Astrocyte (in vitro differentiated cells and primary cell): ENCODE data around the gene IL16. TPM values are rescaled to one million over a fixed set of nuclear protein-coding genes. Genes with fewer than 3 reads are reported as not detected.

ENCODE experiments used
- DNase-seq: peaks from one replicate; pipeline ENCODE4 v3.0.0-alpha.2; 2010; ENCODE audit warnings: low read depth
- FAIRE-seq: peaks from 2 replicates; lab custom pipeline; 2011; peaks lifted over from hg19 to GRCh38; lab: Jason Lieb, UNC
- H2AFZ ChIP-seq: 2 replicates; pipeline ENCODE4 v1.6.0; 2012; ENCODE audit warnings: low read depth, low read length, inconsistent platforms
- H3K27ac ChIP-seq: 2 replicates; pipeline ENCODE4 v1.5.1; 2011; ENCODE audit warnings: low read depth, low read length, inconsistent platforms
- H3K27me3 ChIP-seq: 2 replicates; pipeline ENCODE4 v1.6.0; 2011; ENCODE audit warnings: low read length, inconsistent platforms; ENCODE audit not compliant: insufficient read depth
- H3K36me3 ChIP-seq: 2 replicates; pipeline ENCODE4 v1.5.1; 2011; ENCODE audit warnings: low read length, inconsistent platforms; ENCODE audit not compliant: insufficient read depth
- H3K4me1 ChIP-seq: 2 replicates; pipeline ENCODE4 v1.5.1; 2011; ENCODE audit warnings: low read length, inconsistent platforms; ENCODE audit not compliant: insufficient read depth
- H3K4me2 ChIP-seq: 2 replicates; pipeline ENCODE4 v1.6.0; 2012; ENCODE audit warnings: low read length, inconsistent platforms
- H3K4me3 ChIP-seq: 2 replicates; pipeline ENCODE4 v1.5.1; 2011; ENCODE audit warnings: low read depth, mild to moderate bottlenecking, low read length, inconsistent platforms; ENCODE audit not compliant: insufficient read depth
- H3K79me2 ChIP-seq: 2 replicates; pipeline ENCODE4 v1.6.0; 2012; ENCODE audit warnings: mild to moderate bottlenecking, low read length, inconsistent platforms; ENCODE audit not compliant: insufficient read depth
- H3K9ac ChIP-seq: 2 replicates; pipeline ENCODE4 v1.6.0; 2012; ENCODE audit warnings: mild to moderate bottlenecking, low read length, inconsistent platforms
- H3K9me3 ChIP-seq: 2 replicates; pipeline ENCODE4 v1.5.1; 2012; ENCODE audit warnings: low read depth, mild to moderate bottlenecking, low read length, inconsistent platforms; ENCODE audit not compliant: insufficient read depth
- H4K20me1 ChIP-seq: 2 replicates; pipeline ENCODE4 v1.6.0; 2012; ENCODE audit warnings: low read length, inconsistent platforms; ENCODE audit not compliant: insufficient read depth
- H3K27ac Mint-ChIP-seq: one replicate; pipeline ENCODE4 v1.8.0; 2021; ENCODE audit warnings: mild to moderate bottlenecking, mixed read lengths; ENCODE audit not compliant: unreplicated experiment
- H3K27me3 Mint-ChIP-seq: one replicate; pipeline ENCODE4 v1.8.0; 2021; ENCODE audit warnings: low read depth, mixed read lengths; ENCODE audit not compliant: unreplicated experiment
- H3K36me3 Mint-ChIP-seq: one replicate; pipeline ENCODE4 v1.8.0; 2021; ENCODE audit warnings: low read depth, mixed read lengths; ENCODE audit not compliant: unreplicated experiment
- H3K4me1 Mint-ChIP-seq: one replicate; pipeline ENCODE4 v1.8.0; 2021; ENCODE audit warnings: low read depth, mixed read lengths; ENCODE audit not compliant: unreplicated experiment
- H3K4me3 Mint-ChIP-seq: one replicate; pipeline ENCODE4 v1.8.0; 2021; ENCODE audit warnings: mild to moderate bottlenecking, moderate library complexity, mixed read lengths; ENCODE audit not compliant: unreplicated experiment
- H3K9me3 Mint-ChIP-seq: one replicate; pipeline ENCODE4 v1.8.0; 2021; ENCODE audit warnings: mild to moderate bottlenecking, mixed read lengths; ENCODE audit not compliant: unreplicated experiment
- CTCF ChIP-seq: IDR thresholded peaks from 2 replicates; pipeline ENCODE4 v1.5.1; 2011; ENCODE audit warnings: low read depth, mild to moderate bottlenecking, inconsistent platforms, low read length, moderate library complexity; ENCODE audit not compliant: insufficient read depth
- EZH2 ChIP-seq: IDR thresholded peaks from 2 replicates; pipeline ENCODE4 v1.6.1; 2012; ENCODE audit warnings: mild to moderate bottlenecking, low read length, inconsistent platforms; ENCODE audit not compliant: insufficient read depth
- total RNA-seq: library from RNA; stranded (reverse); gene quantifications from 2 replicates; pipeline ENCODE4 v1.2.1, GENCODE V29; 2021

IL16 gene
- total RNA-seq, 1 donor from 2014 or later: 0.36 TPM

- Mint-ChIP-seq H3K4me1 (peaks cover 22% of the 10 kb centered on the region), H3K36me3 (no peaks in the 10 kb centered on the region), H3K9me3 (no peaks in the 10 kb centered on the region), H3K27me3 (peaks cover 5% of the 10 kb centered on the region), H3K27ac (peak overlapping the region; percentile 55), H3K4me3 (no peak overlapping the region)
- TF ChIP-seq EZH2 (no peak), CTCF (no peak)
- FAIRE-seq: no peak
- DNase-seq: no peak
- no peak overlapping the region for H3K4me2 ChIP-seq
- H3K4me1 ChIP-seq: no peaks in the 10 kb centered on the region
- no peaks in the 10 kb centered on the region for H3K79me2 ChIP-seq
- H3K9me3 ChIP-seq: no peaks in the 10 kb centered on the region
- H3K27ac ChIP-seq: no peak overlapping the region
- no peak overlapping the region for H2AFZ ChIP-seq
- no peak overlapping the region for H3K9ac ChIP-seq
- H3K27me3 ChIP-seq: peaks cover 5% of the 10 kb centered on the region
- H3K36me3 ChIP-seq: no peaks in the 10 kb centered on the region
- H3K4me3 ChIP-seq: no peak overlapping the region
- no peaks in the 10 kb centered on the region for H4K20me1 ChIP-seq
Observed at GRCh38 chr15:81254277-81254915, 57.7 kb downstream of the IL16 start.

- H3K4me3 ChIP-seq: no peak overlapping the region
- DNase-seq: no peak
- no peak overlapping the region for H3K27ac Mint-ChIP-seq
- no peaks in the 10 kb centered on the region for H3K36me3 Mint-ChIP-seq
- no peak overlapping the region for H2AFZ ChIP-seq
- no peak overlapping the region for H3K9ac ChIP-seq
- FAIRE-seq: no peak
- H3K36me3 ChIP-seq: no peaks in the 10 kb centered on the region
- peaks cover 22% of the 10 kb centered on the region for H3K4me1 Mint-ChIP-seq
- H3K27ac ChIP-seq: no peak overlapping the region
- no peaks in the 10 kb centered on the region for H3K79me2 ChIP-seq
- no peak overlapping the region for H3K4me2 ChIP-seq
- TF ChIP-seq EZH2 (no peak), CTCF (no peak)
- H3K27me3 ChIP-seq: peaks cover 9% of the 10 kb centered on the region
- H4K20me1 ChIP-seq: no peaks in the 10 kb centered on the region
- no peak overlapping the region for H3K4me3 Mint-ChIP-seq
- H3K9me3 Mint-ChIP-seq: no peaks in the 10 kb centered on the region
- peaks cover 5% of the 10 kb centered on the region for H3K27me3 Mint-ChIP-seq
- no peaks in the 10 kb centered on the region for H3K9me3 ChIP-seq
- H3K4me1 ChIP-seq: no peaks in the 10 kb centered on the region
Observed at GRCh38 chr15:81254916-81255290, 58.2 kb downstream of the IL16 start.

- peaks cover 9% of the 10 kb centered on the region for H3K27me3 ChIP-seq
- no peak for DNase-seq
- no peak overlapping the region for H3K4me3 ChIP-seq
- no peaks in the 10 kb centered on the region for H3K36me3 Mint-ChIP-seq
- H3K9ac ChIP-seq: no peak overlapping the region
- H3K27ac ChIP-seq: no peak overlapping the region
- H4K20me1 ChIP-seq: no peaks in the 10 kb centered on the region
- peaks cover 5% of the 10 kb centered on the region for H3K27me3 Mint-ChIP-seq
- H3K9me3 ChIP-seq: no peaks in the 10 kb centered on the region
- H3K27ac Mint-ChIP-seq: no peak overlapping the region
- no peak for FAIRE-seq
- H3K4me1 Mint-ChIP-seq: peaks cover 22% of the 10 kb centered on the region
- TF ChIP-seq EZH2: no peak
- TF ChIP-seq CTCF: no peak
- H3K4me3 Mint-ChIP-seq: no peak overlapping the region
- H3K9me3 Mint-ChIP-seq: no peaks in the 10 kb centered on the region
- no peaks in the 10 kb centered on the region for H3K4me1 ChIP-seq
- no peaks in the 10 kb centered on the region for H3K79me2 ChIP-seq
- H3K36me3 ChIP-seq: no peaks in the 10 kb centered on the region
- H3K4me2 ChIP-seq: no peak overlapping the region
- no peak overlapping the region for H2AFZ ChIP-seq
Observed at GRCh38 chr15:81255315-81255957, 58.8 kb downstream of the IL16 start.
